Skeletal muscle tissue (tissue), 4 donors: ENCODE results near the gene NAA10. TPM values are rescaled to one million over a fixed set of nuclear protein-coding genes. Genes with fewer than 3 reads are reported as not detected.

Experiments used
- H3K27ac ChIP-seq: one replicate; pipeline ENCODE4 v1.7.0; 2013; ENCODE audit warnings: mild to moderate bottlenecking, low read depth, low read length, inconsistent platforms
- H3K27me3 ChIP-seq, 3 donors: one replicate each; pipeline ENCODE4 v1.7.0; 2013; ENCODE audit warnings: low read length in 3 of 3; ENCODE audit not compliant: control insufficient read depth in 3 of 3, insufficient read depth in 3 of 3
- H3K36me3 ChIP-seq, 3 donors: one replicate each; pipeline ENCODE4 v1.7.0; 2013; ENCODE audit warnings: low read length in 3 of 3; ENCODE audit not compliant: control insufficient read depth in 3 of 3, insufficient read depth in 3 of 3
- H3K4me1 ChIP-seq, 3 donors: one replicate each; pipeline ENCODE4 v1.7.0; 2013; ENCODE audit warnings: low read length in 3 of 3, mild to moderate bottlenecking in 3 of 3; ENCODE audit not compliant: control insufficient read depth in 3 of 3, insufficient read depth in 3 of 3
- H3K4me3 ChIP-seq, 3 donors: one replicate each; pipeline ENCODE4 v1.7.0; 2013; ENCODE audit warnings: low read length in 3 of 3
- H3K9ac ChIP-seq, 3 donors: one replicate each; pipeline ENCODE4 v1.7.0; 2013; ENCODE audit warnings: low read length in 3 of 3, mild to moderate bottlenecking in 3 of 3, moderate library complexity in 2 of 3, low read depth in 1 of 3
- H3K9me3 ChIP-seq, 3 donors: one replicate each; pipeline ENCODE4 v1.7.0; 2013; ENCODE audit warnings: low read length in 3 of 3; ENCODE audit not compliant: control insufficient read depth in 3 of 3
- total RNA-seq: library from RNA; depleted of rRNA; stranded (reverse); fragments of >200 nt; gene quantifications from one replicate; pipeline ENCODE4 v1.2.3, GENCODE V29; 2014
- donor health status: Osteomylitis.

NAA10 gene
- total RNA-seq, 1 donor from 2014 or later, result 13.6 TPM

DNA sequence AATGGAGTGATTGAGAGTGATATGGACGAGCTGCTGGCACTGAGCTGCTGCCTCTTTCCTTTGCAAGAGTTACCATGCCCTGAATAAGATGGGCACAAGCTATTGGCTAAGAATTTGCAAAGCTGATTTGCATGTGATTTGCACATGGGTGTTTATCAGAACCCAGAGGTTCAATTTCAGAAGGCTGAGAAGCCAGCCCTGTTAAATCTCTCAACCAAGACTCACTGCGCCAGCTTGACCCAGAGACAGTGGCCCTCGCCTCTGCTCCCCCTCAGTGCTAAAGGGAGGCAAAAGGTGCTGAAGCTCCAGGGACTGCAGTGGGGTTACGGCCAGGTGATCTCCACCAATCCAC is 9.5 kb downstream of the NAA10 start:
- Histone ChIP-seq H3K4me1 (peaks cover 25 to 69% (median 44%) of the 10 kb centered on the region in 3 donors), H3K36me3 (peaks cover 3 to 10% (median 3%) of the 10 kb centered on the region in 3 donors), H3K9ac (no peak overlapping the region), H3K4me3 (peak overlapping the region; percentile 27 to 35 (median 30)), H3K27me3 (peaks cover 0 to 8% (median 0%) of the 10 kb centered on the region in 3 donors), H3K9me3 (no peaks in the 10 kb centered on the region), H3K27ac (peak overlapping the region; percentile 12)

DNA sequence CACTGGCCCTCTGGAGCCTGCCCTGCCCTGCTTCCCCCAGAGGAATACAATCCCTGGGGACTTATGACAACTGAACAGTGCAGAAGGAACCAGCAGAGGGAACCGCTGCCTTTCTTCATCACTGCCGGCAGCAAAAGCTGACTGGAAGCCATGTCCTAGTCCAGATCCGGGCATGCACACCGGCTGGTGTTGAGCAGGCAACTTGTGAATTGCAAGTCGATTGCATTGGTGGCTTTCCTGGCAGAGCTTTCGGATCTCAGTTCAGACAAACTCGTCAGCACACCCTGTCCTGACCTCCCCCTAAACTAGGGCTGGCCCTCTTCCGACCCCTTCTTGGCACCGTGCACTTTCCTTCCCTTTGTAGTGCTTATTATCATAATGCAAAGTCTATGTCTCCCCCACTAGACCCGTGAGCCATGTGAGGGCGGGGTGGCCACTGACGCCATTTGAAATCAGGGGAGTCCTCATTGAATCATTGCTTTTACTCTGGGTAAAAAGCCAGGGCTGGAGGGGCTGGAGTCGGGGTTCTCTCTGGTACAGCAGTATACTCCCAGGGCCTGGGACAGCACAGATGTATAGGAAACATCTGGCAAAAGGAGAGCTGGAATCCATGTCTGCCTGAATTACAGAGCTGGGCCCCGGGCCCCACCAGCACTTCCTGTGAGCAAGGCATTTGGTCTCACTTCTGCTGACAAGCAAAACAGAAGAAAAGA is 10.5 kb downstream of the NAA10 start:
- no peak overlapping the region for H3K4me3 ChIP-seq
- peak overlapping the region in 1 of 3 donors; percentile 25 for H3K9ac ChIP-seq
- H3K36me3 ChIP-seq, result no peaks in the 10 kb centered on the region
- peaks cover 25 to 62% (median 43%) of the 10 kb centered on the region in 3 donors for H3K4me1 ChIP-seq
- H3K27me3 ChIP-seq, result peaks cover 0 to 8% (median 0%) of the 10 kb centered on the region in 3 donors
- H3K9me3 ChIP-seq, result no peaks in the 10 kb centered on the region
- H3K27ac ChIP-seq, result no peak overlapping the region

DNA sequence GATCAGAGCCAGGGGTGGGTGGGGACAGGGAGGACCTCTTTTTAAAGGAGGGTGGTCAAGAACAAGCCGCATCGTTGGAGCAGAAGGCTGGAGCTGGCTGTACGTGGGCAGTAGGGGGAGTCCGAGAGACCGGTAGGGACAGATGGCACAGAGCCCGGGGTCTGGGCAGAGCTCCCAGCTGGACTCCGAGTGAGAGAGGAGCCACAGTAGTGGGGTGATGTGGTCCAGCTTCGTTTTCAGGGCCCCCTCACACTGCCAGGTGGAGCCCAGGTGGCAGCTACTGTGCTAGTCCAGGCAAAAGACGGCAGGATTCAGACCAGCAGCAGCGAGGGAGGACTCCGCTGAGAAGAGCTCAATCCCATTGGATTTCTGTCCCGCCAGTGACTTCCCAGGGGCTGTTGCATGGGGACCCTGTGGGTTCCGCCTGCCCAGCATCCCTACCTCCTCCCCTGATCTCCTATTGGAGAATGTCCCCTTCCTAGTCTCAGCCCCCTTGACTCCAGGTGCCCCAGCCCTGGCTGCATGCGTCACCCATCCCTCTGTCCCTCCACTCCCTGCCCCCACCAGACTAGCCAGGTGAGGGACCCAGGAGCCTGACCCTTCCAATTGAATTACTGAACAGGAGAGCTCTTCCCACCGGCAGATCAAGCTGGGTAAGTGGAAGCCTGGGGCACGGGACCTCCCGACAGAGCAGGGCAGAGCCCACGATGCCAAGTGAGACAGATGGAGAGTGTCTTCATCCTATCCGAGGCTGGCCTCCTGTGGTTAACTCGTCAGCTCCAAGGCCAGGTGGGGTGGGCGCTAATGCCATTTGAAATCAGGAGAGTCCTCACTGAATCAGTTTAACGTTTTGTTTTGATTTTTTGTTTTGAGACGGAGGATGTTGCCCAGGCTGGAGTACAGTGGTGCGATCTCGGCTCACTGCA is 11.6 kb downstream of the NAA10 start:
- H3K36me3 ChIP-seq, result no peaks in the 10 kb centered on the region
- H3K27me3 ChIP-seq, result peaks cover 0 to 15% (median 0%) of the 10 kb centered on the region in 3 donors
- no peaks in the 10 kb centered on the region for H3K9me3 ChIP-seq
- H3K4me1 ChIP-seq, result peaks cover 22 to 56% (median 38%) of the 10 kb centered on the region in 3 donors
- no peak overlapping the region for H3K9ac ChIP-seq
- peak overlapping the region in 1 of 3 donors; percentile 19 for H3K4me3 ChIP-seq
- no peak overlapping the region for H3K27ac ChIP-seq

DNA sequence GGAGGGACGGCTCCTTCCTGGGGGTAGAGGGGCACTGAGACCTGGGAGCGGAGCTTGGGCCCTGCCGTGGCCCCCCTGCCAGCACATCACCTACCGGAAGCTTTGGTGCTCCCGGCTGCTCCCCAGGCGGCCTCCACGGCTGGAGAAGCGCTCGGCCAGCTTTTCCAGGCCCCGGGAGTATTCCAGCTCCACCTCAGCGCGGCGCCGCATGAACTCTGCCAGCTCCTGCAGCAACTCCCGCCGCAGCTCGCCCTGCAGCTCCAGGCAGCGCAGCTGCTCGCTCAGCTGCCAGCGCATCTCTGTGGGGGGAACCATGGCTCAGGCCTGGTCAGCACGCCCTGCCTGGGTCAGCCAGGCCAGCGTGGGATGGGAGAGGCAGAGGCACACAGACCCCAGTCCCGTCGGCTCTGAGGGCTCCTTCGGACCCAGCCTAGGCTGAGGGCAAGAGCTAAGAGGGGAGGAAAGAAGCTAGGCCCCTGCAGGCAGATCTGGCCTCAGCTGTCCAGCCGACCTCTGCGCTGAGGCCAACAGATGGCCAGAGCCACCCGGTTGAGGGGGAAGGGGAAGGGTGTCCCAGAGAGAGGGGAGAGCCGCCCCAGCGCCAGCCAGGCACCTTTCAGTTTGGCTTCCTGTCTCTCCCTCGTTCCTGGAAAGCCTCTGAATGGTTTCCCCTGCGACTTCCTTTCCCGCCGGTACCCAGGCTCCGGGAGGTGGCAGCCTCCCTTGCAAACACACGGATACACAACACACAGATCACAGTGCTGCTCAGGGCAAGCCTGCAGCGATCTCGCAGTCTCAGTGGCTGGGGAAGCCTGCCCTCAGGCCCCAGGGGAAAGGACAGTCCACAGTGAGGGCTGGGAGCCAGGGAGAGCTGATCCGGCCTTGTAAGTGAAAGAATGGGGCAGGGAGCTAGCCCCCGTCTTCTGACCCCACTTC is 13.1 kb downstream of the NAA10 start:
- no peak overlapping the region for H3K27ac ChIP-seq
- peaks cover 0 to 15% (median 0%) of the 10 kb centered on the region in 3 donors for H3K27me3 ChIP-seq
- H3K4me3 ChIP-seq, result no peak overlapping the region
- H3K4me1 ChIP-seq, result peaks cover 16 to 45% (median 28%) of the 10 kb centered on the region in 3 donors
- H3K9ac ChIP-seq, result peak overlapping the region in 1 of 3 donors; percentile 25
- H3K36me3 ChIP-seq, result no peaks in the 10 kb centered on the region
- no peaks in the 10 kb centered on the region for H3K9me3 ChIP-seq

DNA sequence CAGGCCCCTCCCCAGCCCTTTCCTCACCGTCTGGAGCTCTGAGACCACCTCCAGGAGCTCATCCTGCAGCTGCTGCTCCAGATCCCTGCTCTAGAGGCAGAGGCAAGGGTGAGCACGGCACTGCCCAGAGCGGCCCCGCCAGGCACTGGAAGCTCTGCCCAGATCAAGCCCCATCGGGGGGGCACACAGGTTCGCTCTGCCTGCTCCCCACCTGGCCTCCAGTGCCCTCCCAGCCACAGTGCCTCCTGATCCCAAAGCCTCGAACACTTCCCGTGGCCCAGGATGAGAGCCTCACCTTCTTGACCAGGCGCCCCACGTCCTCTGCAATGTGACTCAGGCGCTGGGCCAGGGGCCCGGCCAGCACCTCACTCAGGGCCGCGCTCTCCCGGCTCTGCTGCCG is 13.8 kb downstream of the NAA10 start:
- peak overlapping the region in 1 of 3 donors; percentile 25 for H3K9ac ChIP-seq
- H3K4me1 ChIP-seq, result peaks cover 12 to 39% (median 22%) of the 10 kb centered on the region in 3 donors
- H3K27me3 ChIP-seq, result peaks cover 0 to 17% (median 0%) of the 10 kb centered on the region in 3 donors
- H3K9me3 ChIP-seq, result no peaks in the 10 kb centered on the region
- no peak overlapping the region for H3K4me3 ChIP-seq
- no peak overlapping the region for H3K27ac ChIP-seq
- no peaks in the 10 kb centered on the region for H3K36me3 ChIP-seq

DNA sequence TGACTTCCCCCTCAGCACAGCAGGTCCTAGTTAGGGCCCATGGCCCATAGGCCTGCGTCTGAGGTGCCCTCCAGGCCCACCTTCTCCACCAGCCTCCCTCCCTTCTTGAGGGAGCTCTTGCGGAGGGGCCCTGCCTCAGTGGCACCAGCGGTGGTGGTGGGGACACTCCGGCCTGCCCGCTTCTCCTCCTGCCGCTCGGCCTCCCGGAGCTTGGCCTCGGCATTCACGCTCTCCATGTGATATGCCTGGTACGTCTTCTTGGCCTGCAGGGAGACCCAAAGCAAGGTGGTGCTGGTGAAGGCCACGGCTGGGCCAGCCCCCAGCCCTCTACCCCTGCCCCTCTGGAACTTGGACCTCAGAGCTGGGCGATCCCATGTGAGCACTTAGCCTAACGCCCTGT is 14.3 kb downstream of the NAA10 start:
- Histone ChIP-seq H3K27ac (no peak overlapping the region), H3K9ac (no peak overlapping the region), H3K27me3 (peaks cover 0 to 14% (median 0%) of the 10 kb centered on the region in 3 donors), H3K9me3 (no peaks in the 10 kb centered on the region), H3K4me1 (peaks cover 12 to 35% (median 19%) of the 10 kb centered on the region in 3 donors), H3K4me3 (no peak overlapping the region), H3K36me3 (no peaks in the 10 kb centered on the region)

DNA sequence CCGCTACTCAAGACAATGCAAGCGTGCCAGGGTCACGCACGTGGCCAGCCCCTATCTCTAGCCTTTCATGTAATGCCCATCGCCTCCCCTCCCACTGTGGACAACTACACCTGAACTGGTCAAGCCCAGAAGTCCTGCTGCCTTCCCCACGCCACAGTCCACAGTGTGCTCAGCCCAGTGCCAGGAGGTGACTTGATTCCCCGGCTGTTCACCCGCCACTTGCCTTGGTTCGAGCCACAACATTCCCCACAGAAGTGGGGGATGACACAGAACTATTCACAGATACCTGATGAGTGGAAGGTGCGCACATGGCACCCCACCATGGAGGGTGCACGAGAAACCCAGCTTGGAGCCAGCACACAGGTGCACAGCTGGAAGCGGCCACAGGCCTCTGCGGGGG is 15.6 kb downstream of the NAA10 start:
- H3K4me3 ChIP-seq, result no peak overlapping the region
- H3K27ac ChIP-seq, result no peak overlapping the region
- no peak overlapping the region for H3K9ac ChIP-seq
- no peaks in the 10 kb centered on the region for H3K36me3 ChIP-seq
- H3K4me1 ChIP-seq, result peaks cover 12 to 28% (median 19%) of the 10 kb centered on the region in 3 donors
- H3K9me3 ChIP-seq, result no peaks in the 10 kb centered on the region
- peaks cover 0 to 14% (median 0%) of the 10 kb centered on the region in 3 donors for H3K27me3 ChIP-seq

DNA sequence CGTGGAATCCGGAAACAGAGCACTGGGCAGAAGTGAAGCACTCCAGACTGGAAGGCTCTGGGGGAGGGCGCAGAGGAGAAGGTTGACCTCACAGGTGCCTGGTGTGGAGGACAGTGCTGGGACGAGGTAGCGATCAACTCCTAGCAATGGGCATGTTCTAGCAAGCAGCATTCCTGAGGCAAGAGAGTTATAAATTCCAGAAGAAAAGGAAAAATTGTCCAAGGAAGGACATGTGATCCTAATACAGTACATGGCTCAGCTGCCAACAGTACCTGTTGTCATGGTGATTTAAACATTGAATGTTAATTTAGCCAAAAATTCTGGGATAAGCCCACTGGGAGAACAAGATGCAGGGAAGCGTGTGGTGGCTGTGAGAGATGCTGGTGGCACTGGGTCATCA is 17.0 kb downstream of the NAA10 start:
- H3K4me3 ChIP-seq, result no peak overlapping the region
- H3K4me1 ChIP-seq, result peaks cover 5 to 18% (median 11%) of the 10 kb centered on the region in 3 donors
- H3K27ac ChIP-seq, result no peak overlapping the region
- H3K36me3 ChIP-seq, result no peaks in the 10 kb centered on the region
- no peak overlapping the region for H3K9ac ChIP-seq
- peaks cover 0 to 14% (median 0%) of the 10 kb centered on the region in 3 donors for H3K27me3 ChIP-seq
- H3K9me3 ChIP-seq, result no peaks in the 10 kb centered on the region

DNA sequence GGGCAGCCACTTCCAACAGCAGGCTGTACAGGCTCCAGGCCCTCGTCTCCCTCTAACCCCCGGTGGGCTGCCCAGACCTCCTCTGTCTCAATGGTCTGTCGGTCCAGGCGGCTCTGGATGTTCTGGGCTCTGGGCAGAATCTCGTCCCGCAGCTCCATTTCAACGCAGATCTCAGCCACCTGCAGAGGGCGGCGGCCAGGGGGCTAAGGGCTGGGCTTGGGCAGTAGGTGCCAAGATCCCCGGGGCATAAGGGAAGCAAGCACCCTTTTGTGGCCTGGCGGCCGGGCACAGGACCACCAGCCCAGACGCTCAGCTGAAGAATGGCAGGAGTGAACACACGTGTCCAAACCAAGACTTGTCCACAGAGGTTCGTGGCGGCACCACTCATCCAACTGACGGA is 21.1 kb downstream of the NAA10 start:
- no peaks in the 10 kb centered on the region for H3K9me3 ChIP-seq
- H3K27me3 ChIP-seq, result peaks cover 0 to 11% (median 0%) of the 10 kb centered on the region in 3 donors
- no peaks in the 10 kb centered on the region for H3K36me3 ChIP-seq
- no peak overlapping the region for H3K4me3 ChIP-seq
- H3K9ac ChIP-seq, result no peak overlapping the region
- H3K4me1 ChIP-seq, result no peaks in the 10 kb centered on the region
- H3K27ac ChIP-seq, result no peak overlapping the region
